ENCODE data around the gene LRRC31. TPM values are rescaled to one million over a fixed set of nuclear protein-coding genes. Genes with fewer than 3 reads are reported as not detected.

Gene LRRC31
- total RNA-seq, 1 experiment from 2014 or later = not detected

- CTCF ChIA-PET = no interaction called here
- DNase-seq (ENCODE audit: low spot score) = no peak
- Histone ChIP-seq H3K4me3 (ENCODE audit: low read depth, low read length, poor library complexity, severe bottlenecking) (no peak overlapping the region), H3K9me3 (ENCODE audit: low read depth, low read length, poor library complexity, severe bottlenecking) (no peaks in the 10 kb centered on the region), H3K27ac (ENCODE audit: low read depth, low read length, poor library complexity, severe bottlenecking) (no peak overlapping the region), H3K4me1 (ENCODE audit: insufficient read depth, low read length, poor library complexity, severe bottlenecking) (no peaks in the 10 kb centered on the region), H3K27me3 (replicated peaks; ENCODE audit: insufficient read depth, low read depth, low read length, poor library complexity) (no peaks in the 10 kb centered on the region), H3K36me3 (ENCODE audit: insufficient read depth, low read length, poor library complexity, severe bottlenecking) (no peaks in the 10 kb centered on the region)
- intact Hi-C loops (cut with micrococcal nuclease; ENCODE audit: unreplicated experiment) = loop anchor here (10.0 kb wide), 1 partner anchor 177 kb away; no protein-coding TSS in a partner anchor
- TF ChIP-seq EZH2 (IDR thresholded peaks at IDR 0.05; ENCODE audit: borderline replicate concordance, low read depth, low read length, poor library complexity, severe bottlenecking) = no peak
- POLR2A ChIA-PET (ENCODE audit: low non-redundant PET) = no interaction called here
- no TSS peak for BruUV-seq (replicated peaks)
Observed at GRCh38 chr3:169867584-169868210, 2.0 kb downstream of the LRRC31 start.

DNA sequence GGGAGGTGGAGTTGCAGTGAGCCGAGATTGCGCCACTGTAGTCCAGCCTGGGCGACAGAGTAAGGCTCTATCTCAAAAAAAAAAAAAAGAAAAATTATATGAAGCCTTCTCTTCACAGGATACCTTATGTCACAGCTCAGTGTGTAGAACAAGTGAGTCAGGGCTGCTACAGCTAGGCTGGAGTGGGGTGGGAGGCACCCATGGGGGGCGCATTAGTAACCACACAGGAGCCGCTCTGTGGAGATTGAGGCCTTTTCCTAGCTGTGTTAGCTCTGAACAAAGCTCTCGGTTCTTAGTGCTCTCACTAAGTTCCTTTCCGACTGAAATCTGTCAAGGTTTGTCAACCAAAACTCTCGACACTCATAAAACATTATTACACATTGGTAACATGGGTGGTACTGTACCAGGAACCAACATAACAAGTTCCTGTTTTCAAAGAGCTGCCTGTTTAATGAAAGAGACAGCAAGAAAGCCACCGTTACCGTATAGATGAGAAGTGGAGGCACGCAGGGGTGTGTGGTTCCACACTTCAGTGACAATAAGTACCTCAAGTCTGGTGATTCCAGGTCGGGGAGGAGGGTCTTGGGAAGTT, 4.5 kb downstream of the LRRC31 start:
- Histone ChIP-seq H3K36me3 (ENCODE audit: insufficient read depth, low read length, poor library complexity, severe bottlenecking) (no peaks in the 10 kb centered on the region), H3K4me1 (ENCODE audit: insufficient read depth, low read length, poor library complexity, severe bottlenecking) (no peaks in the 10 kb centered on the region), H3K4me3 (ENCODE audit: low read depth, low read length, poor library complexity, severe bottlenecking) (no peak overlapping the region), H3K27me3 (replicated peaks; ENCODE audit: insufficient read depth, low read depth, low read length, poor library complexity) (no peaks in the 10 kb centered on the region), H3K9me3 (ENCODE audit: low read depth, low read length, poor library complexity, severe bottlenecking) (no peaks in the 10 kb centered on the region), H3K27ac (ENCODE audit: low read depth, low read length, poor library complexity, severe bottlenecking) (no peak overlapping the region)
- ChIA-PET CTCF (no interaction called here), POLR2A (ENCODE audit: low non-redundant PET) (no interaction called here)
- intact Hi-C loops (cut with micrococcal nuclease; ENCODE audit: unreplicated experiment) = loop anchor here (10.0 kb wide), 1 partner anchor 180 kb away; no protein-coding TSS in a partner anchor
- no peak for DNase-seq (ENCODE audit: low spot score)
- BruUV-seq (replicated peaks) = no TSS peak
- TF ChIP-seq, protein P1, sequence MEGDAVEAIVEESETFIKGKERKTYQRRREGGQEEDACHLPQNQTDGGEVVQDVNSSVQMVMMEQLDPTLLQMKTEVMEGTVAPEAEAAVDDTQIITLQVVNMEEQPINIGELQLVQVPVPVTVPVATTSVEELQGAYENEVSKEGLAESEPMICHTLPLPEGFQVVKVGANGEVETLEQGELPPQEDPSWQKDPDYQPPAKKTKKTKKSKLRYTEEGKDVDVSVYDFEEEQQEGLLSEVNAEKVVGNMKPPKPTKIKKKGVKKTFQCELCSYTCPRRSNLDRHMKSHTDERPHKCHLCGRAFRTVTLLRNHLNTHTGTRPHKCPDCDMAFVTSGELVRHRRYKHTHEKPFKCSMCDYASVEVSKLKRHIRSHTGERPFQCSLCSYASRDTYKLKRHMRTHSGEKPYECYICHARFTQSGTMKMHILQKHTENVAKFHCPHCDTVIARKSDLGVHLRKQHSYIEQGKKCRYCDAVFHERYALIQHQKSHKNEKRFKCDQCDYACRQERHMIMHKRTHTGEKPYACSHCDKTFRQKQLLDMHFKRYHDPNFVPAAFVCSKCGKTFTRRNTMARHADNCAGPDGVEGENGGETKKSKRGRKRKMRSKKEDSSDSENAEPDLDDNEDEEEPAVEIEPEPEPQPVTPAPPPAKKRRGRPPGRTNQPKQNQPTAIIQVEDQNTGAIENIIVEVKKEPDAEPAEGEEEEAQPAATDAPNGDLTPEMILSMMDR (conservative IDR thresholded peaks at IDR 0.05; ENCODE audit: low read depth, low read length) = no peak
- TF ChIP-seq EZH2 (IDR thresholded peaks at IDR 0.05; ENCODE audit: borderline replicate concordance, low read depth, low read length, poor library complexity, severe bottlenecking) = no peak

- Histone ChIP-seq H3K4me3 (ENCODE audit: low read depth, low read length, poor library complexity, severe bottlenecking) (no peak overlapping the region), H3K9me3 (ENCODE audit: low read depth, low read length, poor library complexity, severe bottlenecking) (no peaks in the 10 kb centered on the region), H3K27me3 (replicated peaks; ENCODE audit: insufficient read depth, low read depth, low read length, poor library complexity) (no peaks in the 10 kb centered on the region), H3K36me3 (ENCODE audit: insufficient read depth, low read length, poor library complexity, severe bottlenecking) (no peaks in the 10 kb centered on the region), H3K27ac (ENCODE audit: low read depth, low read length, poor library complexity, severe bottlenecking) (no peak overlapping the region), H3K4me1 (ENCODE audit: insufficient read depth, low read length, poor library complexity, severe bottlenecking) (no peaks in the 10 kb centered on the region)
- CTCF ChIA-PET = no interaction called here
- DNase-seq (ENCODE audit: low spot score) = no peak
- intact Hi-C loops (cut with micrococcal nuclease; ENCODE audit: unreplicated experiment) = loop anchor here (5.0 to 10.0 kb wide), 2 partner anchors 181 to 548 kb away; no protein-coding TSS in a partner anchor
- BruUV-seq (replicated peaks) = no TSS peak
- POLR2A ChIA-PET (ENCODE audit: low non-redundant PET) = no interaction called here
- TF ChIP-seq, protein P1 (conservative IDR thresholded peaks at IDR 0.05; ENCODE audit: low read depth, low read length) = no peak
- TF ChIP-seq EZH2 (IDR thresholded peaks at IDR 0.05; ENCODE audit: borderline replicate concordance, low read depth, low read length, poor library complexity, severe bottlenecking) = no peak
Observed at GRCh38 chr3:169864270-169864669, 5.5 kb downstream of the LRRC31 start.

All from A673 (cell line).